ENCODE data around the gene GARIN1A.
"Not testable (repeated sequence)": the region's sequence is repeated elsewhere in the genome, so short reads cannot be mapped to it uniquely, and the experiment has no call there.

The GARIN1A gene

GRCh38 chr7:128671992-128672391 lies at the start of gene GARIN1A:
GARIN1A (plus strand) TSS chr7:128672292; CDS start chr7:128672398, 106 bp downstream.
- no peak for DNase-seq

- not testable (repeated sequence) for DNase-seq
Measured at GRCh38 chr7:128627124-128627523, 45.0 kb upstream of the GARIN1A start.

- DNase-seq = not testable (repeated sequence)
Measured at GRCh38 chr7:128633915-128634314, 38.2 kb upstream of the GARIN1A start.

DNA sequence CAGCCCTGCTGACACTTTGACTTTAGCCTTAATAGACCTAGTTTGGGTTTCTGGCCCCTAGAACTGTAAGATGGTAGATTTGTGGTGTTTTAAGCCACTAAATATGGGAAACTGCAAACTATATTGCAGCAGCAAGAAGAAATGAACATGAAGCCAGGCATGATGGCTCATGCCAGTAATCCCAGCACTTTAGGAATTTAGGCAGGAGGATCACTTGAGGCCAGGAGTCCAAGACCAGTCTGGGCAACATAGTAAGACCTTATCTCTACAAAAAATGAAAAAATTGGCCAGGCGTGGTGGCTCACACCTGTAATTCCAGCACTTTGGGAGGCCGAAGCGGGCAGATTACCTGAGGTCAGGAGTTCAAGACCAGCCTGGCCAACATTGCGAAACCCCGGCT lies 26.9 kb upstream of the GARIN1A start:
- not testable (repeated sequence) for DNase-seq

DNA sequence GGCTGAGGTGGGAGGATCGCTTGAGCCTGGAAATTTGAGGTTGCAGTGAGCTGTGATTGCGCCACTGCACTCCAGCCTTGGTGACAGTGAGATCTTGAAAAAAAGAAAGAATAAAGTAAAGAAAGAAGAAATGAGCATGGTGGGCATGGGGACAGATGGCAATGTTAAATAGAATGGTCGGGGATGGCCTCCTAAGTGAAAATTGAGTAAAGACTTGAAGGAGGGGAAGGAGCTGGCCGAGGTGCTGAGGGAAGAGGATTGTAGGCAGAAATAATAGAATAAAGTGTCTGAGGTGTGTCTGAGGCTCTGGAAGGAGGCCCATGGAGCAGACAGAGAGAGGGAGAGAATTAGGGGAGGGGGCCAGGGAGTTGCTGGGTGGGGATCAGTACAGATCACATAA lies 26.2 kb upstream of the GARIN1A start:
- DNase-seq = not testable (repeated sequence)

- not testable (repeated sequence) for DNase-seq
Measured at GRCh38 chr7:128646877-128647276, 25.2 kb upstream of the GARIN1A start.

- DNase-seq = not testable (repeated sequence)
Measured at GRCh38 chr7:128651096-128651495, 21.0 kb upstream of the GARIN1A start.

GRCh38 chr7:128652606-128653005 lies 19.5 kb upstream of the GARIN1A start:
- DNase-seq = not testable (repeated sequence)

GRCh38 chr7:128653197-128653596 lies 18.9 kb upstream of the GARIN1A start:
- not testable (repeated sequence) for DNase-seq

- DNase-seq = not testable (repeated sequence)
Measured at GRCh38 chr7:128654080-128654479, 18.0 kb upstream of the GARIN1A start.

GRCh38 chr7:128654501-128654900 lies 17.6 kb upstream of the GARIN1A start:
- DNase-seq = not testable (repeated sequence)

DNA sequence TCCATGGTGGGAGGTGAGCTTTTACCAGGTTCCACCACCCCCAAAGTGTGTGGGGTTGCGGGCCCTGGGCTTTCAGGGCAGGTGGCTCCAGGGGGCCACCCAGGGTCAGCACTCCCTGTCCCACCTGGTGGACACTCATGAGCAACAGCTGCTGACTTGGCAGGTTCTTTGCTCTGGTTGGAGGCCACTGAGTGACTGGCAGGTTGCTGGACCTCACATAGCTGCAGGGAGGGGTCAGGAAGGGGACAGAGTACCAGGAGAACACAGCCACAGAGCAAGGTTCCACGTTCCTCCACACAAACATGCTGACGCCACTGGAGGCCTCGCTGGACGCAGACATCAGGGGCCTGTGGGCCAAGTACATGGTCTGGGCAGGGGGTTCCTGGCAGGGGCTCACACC lies 13.7 kb upstream of the GARIN1A start:
- DNase-seq = not testable (repeated sequence)

DNA sequence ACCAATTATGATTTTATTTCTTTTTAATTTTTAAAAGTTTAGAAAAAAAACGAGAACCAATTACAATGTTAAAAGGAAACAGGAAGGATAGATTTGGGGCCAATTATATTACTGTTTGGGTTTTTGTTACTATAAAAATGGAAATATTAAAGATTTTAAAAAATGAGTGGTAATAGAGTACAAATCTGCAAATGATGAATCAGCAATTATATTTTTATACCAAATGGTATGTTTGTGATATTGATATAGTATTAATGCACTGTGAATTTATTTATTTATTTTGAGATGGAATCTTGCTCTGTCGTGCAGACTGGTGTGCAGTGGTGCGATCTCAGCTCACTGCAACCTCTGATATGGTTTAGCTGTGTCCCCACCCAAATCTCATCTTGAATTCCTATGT lies 11.5 kb upstream of the GARIN1A start:
- DNase-seq = no peak

- no peak for DNase-seq
Measured at GRCh38 chr7:128661446-128661845, 10.6 kb upstream of the GARIN1A start.

DNA sequence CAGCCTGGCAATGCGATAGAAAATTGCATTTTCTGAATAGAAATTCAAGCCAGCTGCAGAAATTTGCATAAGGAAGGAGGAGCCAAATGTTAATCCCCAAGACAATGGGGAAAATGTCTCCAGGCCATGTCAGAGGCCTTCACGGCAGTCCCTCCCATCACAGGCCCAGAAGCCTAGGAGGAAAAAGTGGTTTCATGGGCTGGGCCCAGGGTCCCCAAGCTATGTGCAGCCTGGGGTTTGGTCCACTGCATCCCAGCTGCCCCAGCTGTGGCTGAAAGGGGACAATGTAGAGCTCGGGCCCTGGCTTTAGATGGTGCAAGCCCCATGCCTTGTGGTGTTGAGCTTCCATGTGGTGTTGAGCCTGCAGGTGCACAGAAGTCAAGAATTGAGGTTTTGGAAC lies 10.0 kb upstream of the GARIN1A start:
- no peak for DNase-seq

GRCh38 chr7:128663223-128663622 lies 8.9 kb upstream of the GARIN1A start:
- not testable (repeated sequence) for DNase-seq

- DNase-seq = no peak
Measured at GRCh38 chr7:128665057-128665456, 7.0 kb upstream of the GARIN1A start.

DNA sequence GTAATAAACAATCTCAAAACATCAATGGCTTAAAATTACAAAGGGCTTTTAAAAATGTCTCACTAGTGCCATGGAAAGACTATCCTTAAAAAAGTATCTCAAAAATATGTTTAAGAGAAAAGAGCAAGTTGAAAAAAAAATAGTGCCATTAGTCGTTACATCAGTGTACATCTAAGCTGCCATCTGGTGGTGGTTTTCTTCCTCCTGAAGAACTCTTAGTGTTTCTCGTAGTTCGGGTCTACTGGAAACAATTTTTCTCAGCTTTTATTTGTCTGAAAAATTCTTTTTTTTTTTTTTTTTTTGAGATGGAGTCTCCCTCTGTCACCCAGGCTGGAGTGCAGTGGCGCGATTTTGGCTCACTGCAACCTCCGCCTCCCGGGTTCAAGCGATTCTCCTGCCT lies 5.9 kb upstream of the GARIN1A start:
- no peak for DNase-seq

- DNase-seq = no peak
Measured at GRCh38 chr7:128672927-128673517, 930 bp downstream of the GARIN1A start.

DNA sequence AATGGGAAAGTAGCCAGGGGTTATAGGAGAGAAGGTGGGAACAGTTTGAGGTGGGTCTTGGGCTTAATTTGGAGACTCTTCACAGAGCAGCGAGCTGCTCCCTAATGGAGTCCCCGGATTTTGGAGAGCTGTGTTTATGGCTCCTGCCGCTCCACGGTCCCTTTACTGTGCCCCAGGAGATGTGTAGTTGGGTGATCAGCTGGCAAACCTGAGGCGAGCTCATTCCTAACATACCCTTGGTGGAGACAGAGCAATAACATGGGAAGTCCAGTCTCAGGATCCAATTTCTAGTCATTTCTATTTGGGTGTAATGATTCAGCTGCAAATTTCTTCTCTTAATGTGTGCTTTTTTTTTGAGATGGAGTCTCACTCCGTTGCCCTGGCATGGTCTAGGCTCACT lies 1.5 kb downstream of the GARIN1A start:
- DNase-seq = no peak

DNA sequence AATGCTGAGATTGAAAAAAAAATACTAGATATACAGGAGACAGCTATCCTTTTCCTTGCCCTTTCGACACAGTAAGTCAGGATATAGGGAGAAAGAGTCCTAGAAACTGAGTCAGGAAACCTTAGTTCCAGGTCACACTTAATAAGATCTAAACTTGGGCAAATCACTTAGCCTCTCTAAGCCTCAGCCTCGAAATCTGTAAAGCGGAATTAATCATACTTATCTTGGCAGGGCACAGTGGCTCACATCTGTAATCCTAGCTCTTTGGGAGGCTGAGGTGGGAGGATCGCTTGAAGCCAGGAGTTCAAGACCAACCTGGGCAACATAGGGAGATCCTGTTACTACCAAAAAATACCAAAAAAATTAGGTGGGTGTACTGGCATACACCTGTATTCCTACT lies 4.6 kb downstream of the GARIN1A start:
- DNase-seq = no peak

GRCh38 chr7:128679920-128680319 lies 7.8 kb downstream of the GARIN1A start:
- no peak for DNase-seq

GRCh38 chr7:128681794-128682537 lies 9.9 kb downstream of the GARIN1A start:
- no peak for DNase-seq

- DNase-seq = not testable (repeated sequence)
Measured at GRCh38 chr7:128683270-128683669, 11.2 kb downstream of the GARIN1A start.

Data from right hindlimb (tissue), 1 donor.